Measurements from ENCODE around the gene DDX23. TPM values are rescaled to one million over a fixed set of nuclear protein-coding genes. Genes with fewer than 3 reads are reported as not detected.
A peak's percentile ranks its signal among the peaks of the same experiment; 100 is the strongest.
"Not testable (repeated sequence)": the region's sequence is repeated elsewhere in the genome, so short reads cannot be mapped to it uniquely, and the experiment has no call there.

Gene DDX23
- polyA plus RNA-seq, 1 donor = 122 TPM

GRCh38 chr12:48865281-48866051 is 13.5 kb upstream of the DDX23 start, which contains the start of gene RND1:
TSS of gene RND1 (minus strand) at chr12:48865870. CDS start at chr12:48865767, 103 bp downstream.
- DNase-seq = peak; percentile 93

GRCh38 chr12:48863291-48863690 is 11.3 kb upstream of the DDX23 start:
- no peak for DNase-seq

- no peak for DNase-seq
Measured at GRCh38 chr12:48862760-48863159, 10.8 kb upstream of the DDX23 start.

- DNase-seq = no peak
Measured at GRCh38 chr12:48861111-48861510, 9.1 kb upstream of the DDX23 start.

GRCh38 chr12:48860236-48860635 is 8.3 kb upstream of the DDX23 start:
- DNase-seq = not testable (repeated sequence)

GRCh38 chr12:48859607-48860006 is 7.6 kb upstream of the DDX23 start:
- DNase-seq = no peak

GRCh38 chr12:48858043-48858442 is 6.1 kb upstream of the DDX23 start:
- no peak for DNase-seq

- no peak for DNase-seq
Measured at GRCh38 chr12:48857278-48857994, 5.5 kb upstream of the DDX23 start.

- no peak for DNase-seq
Measured at GRCh38 chr12:48856379-48856778, 4.4 kb upstream of the DDX23 start.

- DNase-seq = not testable (repeated sequence)
Measured at GRCh38 chr12:48854932-48855331, 3.0 kb upstream of the DDX23 start.

GRCh38 chr12:48854488-48854887 is 2.5 kb upstream of the DDX23 start:
- DNase-seq = no peak

GRCh38 chr12:48852734-48853688 is 1.0 kb upstream of the DDX23 start:
- DNase-seq = peak; percentile 96

GRCh38 chr12:48842021-48842420 is 9.9 kb downstream of the DDX23 start:
- DNase-seq = not testable (repeated sequence)

- no peak for DNase-seq
Measured at GRCh38 chr12:48838048-48838447, 13.9 kb downstream of the DDX23 start.

GRCh38 chr12:48832321-48833060 is 19.5 kb downstream of the DDX23 start:
- DNase-seq = no peak

- no peak for DNase-seq
Measured at GRCh38 chr12:48831257-48831656, 20.7 kb downstream of the DDX23 start.

GRCh38 chr12:48828841-48829575 is 23.0 kb downstream of the DDX23 start:
- DNase-seq = no peak

- DNase-seq = no peak
Measured at GRCh38 chr12:48828293-48828692, 23.7 kb downstream of the DDX23 start.

GRCh38 chr12:48827513-48828096 is 24.4 kb downstream of the DDX23 start:
- no peak for DNase-seq

GRCh38 chr12:48827026-48827425 is 24.9 kb downstream of the DDX23 start:
- no peak for DNase-seq

Measured in left kidney (tissue), 2 donors.